ENCODE measurements around the gene OR8B3.
A peak's percentile ranks its signal among the peaks of the same experiment; 100 is the strongest.
"Not testable (repeated sequence)": the region's sequence is repeated elsewhere in the genome, so short reads cannot be mapped to it uniquely, and the experiment has no call there.

Gene OR8B3, protein sequence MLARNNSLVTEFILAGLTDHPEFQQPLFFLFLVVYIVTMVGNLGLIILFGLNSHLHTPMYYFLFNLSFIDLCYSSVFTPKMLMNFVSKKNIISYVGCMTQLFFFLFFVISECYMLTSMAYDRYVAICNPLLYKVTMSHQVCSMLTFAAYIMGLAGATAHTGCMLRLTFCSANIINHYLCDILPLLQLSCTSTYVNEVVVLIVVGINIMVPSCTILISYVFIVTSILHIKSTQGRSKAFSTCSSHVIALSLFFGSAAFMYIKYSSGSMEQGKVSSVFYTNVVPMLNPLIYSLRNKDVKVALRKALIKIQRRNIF

GRCh38 chr11:124398924-124399323, at the start of gene OR8B3:
Gene OR8B3 (minus strand): TSS chr11:124399024. CDS start chr11:124397351, 1,673 bp downstream.
- DNase-seq, result no peak

- DNase-seq, result peak; percentile 92
These were observed 48.1 kb upstream of the OR8B3 start for GRCh38 chr11:124446916-124447315.

DNA sequence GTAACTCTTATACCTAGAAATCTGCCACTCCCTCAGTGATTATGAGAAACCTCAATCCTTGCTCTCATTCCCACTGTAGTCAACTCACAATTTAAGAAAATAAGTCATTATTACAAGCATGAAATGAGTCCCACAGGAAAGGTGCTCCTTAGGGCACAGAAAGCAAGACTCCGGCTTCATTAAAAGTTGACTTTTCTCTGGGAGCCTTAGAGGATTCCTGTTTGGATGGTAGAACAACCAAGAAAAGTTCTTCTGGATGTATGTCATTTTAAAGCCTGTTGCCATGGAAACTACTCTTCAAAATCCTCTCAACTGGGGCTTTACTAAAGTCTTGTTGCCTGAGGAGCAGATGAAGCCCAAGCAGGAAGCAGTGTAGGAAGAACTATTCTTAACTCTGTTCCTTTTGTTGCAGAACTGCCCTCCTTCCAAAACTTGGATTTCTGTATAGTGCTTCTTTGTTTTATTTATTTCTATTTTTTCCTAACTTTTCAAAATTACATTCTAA, 46.9 kb upstream of the OR8B3 start, which contains the start of gene OR8B8:
Gene OR8B8, minus strand, starts transcription at position 51 of the 505 bp plus-strand sequence. CDS start 4,611 bp downstream, outside the sequence.
- peak; percentile 52 for DNase-seq

DNA sequence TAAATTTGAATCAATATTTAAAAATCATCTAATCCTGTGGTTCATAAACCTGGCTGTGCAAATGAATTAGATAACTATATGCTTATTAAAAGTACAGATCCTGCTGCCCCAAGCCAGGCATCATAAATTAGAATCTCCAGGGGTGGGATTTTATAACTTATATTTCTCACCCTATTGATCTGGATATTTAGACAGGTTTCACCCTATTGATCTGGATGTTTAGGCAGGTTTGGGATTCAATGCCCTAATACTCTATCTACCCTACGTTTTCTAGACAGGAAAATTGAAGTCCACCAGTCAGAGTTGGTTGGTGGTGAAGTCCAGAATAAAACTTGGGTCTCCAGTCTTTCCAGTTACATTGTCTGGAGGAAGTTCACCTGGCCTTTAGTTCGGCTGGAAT, 44.0 kb upstream of the OR8B3 start:
- no peak for DNase-seq

GRCh38 chr11:124442442-124442841, 43.6 kb upstream of the OR8B3 start:
- peak; percentile 66 for DNase-seq

DNA sequence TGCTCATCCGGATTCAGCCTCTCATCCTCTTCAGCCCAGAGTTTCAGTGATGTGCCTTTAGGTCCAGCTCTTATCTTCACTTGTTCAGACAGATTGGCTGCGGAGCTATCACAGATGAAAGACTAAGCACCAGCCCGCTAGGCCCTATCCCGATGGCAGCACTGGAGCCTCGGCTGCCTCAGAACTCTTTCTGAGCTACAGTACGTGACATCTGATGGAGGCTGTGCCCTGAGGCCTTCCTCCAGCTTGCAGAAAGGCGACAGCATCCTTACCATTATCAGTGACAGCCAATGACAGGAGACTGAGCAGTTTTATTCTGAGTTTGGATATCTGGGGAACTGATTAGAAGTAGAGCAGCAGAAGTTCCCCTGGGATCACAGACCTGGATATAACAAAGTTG, 42.7 kb upstream of the OR8B3 start:
- DNase-seq, result peak; percentile 78

- no peak for DNase-seq
These were observed 42.3 kb upstream of the OR8B3 start for GRCh38 chr11:124441081-124441480.

- DNase-seq, result peak; percentile 97
These were observed 41.8 kb upstream of the OR8B3 start for GRCh38 chr11:124440608-124441007.

- no peak for DNase-seq
These were observed 35.9 kb upstream of the OR8B3 start for GRCh38 chr11:124434699-124435098.

GRCh38 chr11:124429599-124429998, 30.8 kb upstream of the OR8B3 start:
- peak; percentile 66 for DNase-seq

- no peak for DNase-seq
These were observed 25.6 kb upstream of the OR8B3 start, which contains the start of gene OR8B4 for GRCh38 chr11:124424384-124424921. Gene OR8B4 (minus strand): TSS chr11:124424871. CDS start chr11:124424871, 0 bp downstream.

GRCh38 chr11:124421043-124421442, 22.2 kb upstream of the OR8B3 start:
- no peak for DNase-seq

- DNase-seq, result peak; percentile 91
These were observed 16.6 kb upstream of the OR8B3 start for GRCh38 chr11:124415356-124415923.

GRCh38 chr11:124409906-124410305, 11.1 kb upstream of the OR8B3 start:
- no peak for DNase-seq

DNA sequence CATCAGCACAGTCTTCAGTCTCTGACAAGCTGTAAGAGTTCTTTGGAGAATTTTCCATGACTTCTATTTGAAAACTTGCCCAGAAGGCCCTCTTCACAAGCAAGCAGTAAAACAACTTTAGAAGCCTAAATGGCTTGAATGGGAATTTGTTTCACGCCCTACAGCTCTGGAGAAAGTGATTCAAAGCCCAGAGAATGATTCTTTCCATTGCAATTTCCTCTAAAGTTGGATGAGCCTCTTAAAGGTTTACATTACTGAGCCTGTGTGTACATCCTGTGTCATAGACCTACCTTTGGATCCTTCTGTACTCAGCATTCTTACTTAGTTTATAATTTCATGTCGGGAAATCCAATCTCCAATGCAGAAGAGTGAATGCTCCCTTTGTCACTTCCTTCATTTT, 6.8 kb upstream of the OR8B3 start:
- no peak for DNase-seq

- not testable (repeated sequence) for DNase-seq
These were observed 4.4 kb upstream of the OR8B3 start for GRCh38 chr11:124403186-124403585.

DNA sequence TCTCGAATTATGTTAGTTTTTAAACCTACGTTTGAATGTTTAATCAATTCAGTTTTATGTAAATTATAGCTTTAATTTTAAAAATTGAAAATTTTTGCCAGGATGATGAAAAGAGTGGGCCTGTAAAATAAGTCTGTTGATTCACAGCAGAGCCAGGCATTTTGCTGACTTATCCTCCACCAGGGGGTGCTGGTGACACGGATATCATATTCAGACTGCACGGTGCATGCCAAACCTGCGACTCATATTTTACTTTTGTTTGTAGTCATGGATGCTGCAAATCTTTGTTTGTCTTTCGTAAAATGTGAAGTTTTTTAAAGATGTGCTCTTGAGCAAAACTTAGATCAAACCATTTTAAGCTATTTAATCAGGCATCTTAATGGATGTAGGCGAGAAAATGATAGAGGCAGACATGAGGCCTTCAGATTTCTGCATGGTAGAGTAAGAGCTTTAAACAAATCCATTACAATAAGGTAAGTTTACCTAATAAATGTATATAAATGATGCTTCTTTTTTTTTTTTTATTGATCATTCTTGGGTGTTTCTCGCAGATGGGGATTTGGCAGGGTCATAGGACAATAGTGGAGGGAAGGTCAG, 3.6 kb upstream of the OR8B3 start:
- DNase-seq, result peak; percentile 90

GRCh38 chr11:124396847-124397246, 2.0 kb downstream of the OR8B3 start:
- peak; percentile 63 for DNase-seq

GRCh38 chr11:124394408-124394807, 4.4 kb downstream of the OR8B3 start:
- DNase-seq, result peak; percentile 84

DNA sequence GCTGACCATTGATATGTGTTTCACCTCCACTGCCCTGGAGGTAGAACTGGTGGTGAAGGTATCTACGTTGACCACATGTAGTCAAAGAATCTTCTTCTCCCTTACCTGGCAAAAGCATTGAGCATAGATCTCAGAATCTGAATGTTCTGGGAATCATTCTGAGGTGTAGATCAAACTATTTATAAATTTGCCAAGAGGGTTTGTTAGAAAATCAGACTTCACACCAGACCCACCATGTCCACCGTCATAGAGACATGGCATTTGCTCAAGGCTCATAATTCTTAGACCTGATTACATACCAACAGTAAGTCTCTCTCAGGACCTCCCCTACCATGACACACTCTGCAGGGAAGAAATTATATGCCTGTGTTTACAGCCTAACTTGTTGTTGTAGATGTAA, 14.4 kb downstream of the OR8B3 start, which contains the start of gene OR8B2:
Gene OR8B2, minus strand, starts transcription at position 101 of the 400 bp plus-strand sequence. CDS start 1,156 bp downstream, outside the sequence.
- DNase-seq, result no peak

GRCh38 chr11:124382857-124383256, 16.0 kb downstream of the OR8B3 start:
- DNase-seq, result peak; percentile 36

GRCh38 chr11:124380585-124380984, 18.2 kb downstream of the OR8B3 start:
- peak; percentile 90 for DNase-seq

- peak; percentile 94 for DNase-seq
These were observed 22.5 kb downstream of the OR8B3 start for GRCh38 chr11:124376280-124376679.
